BJ (cell line): ENCODE measurements around the gene DOCK6. TPM values are rescaled to one million over a fixed set of nuclear protein-coding genes. Genes with fewer than 3 reads are reported as not detected.
"Not testable (repeated sequence)": the region's sequence is repeated elsewhere in the genome, so short reads cannot be mapped to it uniquely, and the experiment has no call there.

Experiments used
- CTCF ChIA-PET: fragments of 350-600 bp; formaldehyde crosslinking; extraction: SDS; loops from one replicate; lab custom pipeline; 2021; ENCODE audit warnings: antibody characterized with exemption, inconsistent platforms; lab: Yijun Ruan, JAX
- POLR2A ChIA-PET: fragments of 300-600 bp; sonication (Branson Sonifier 250); formaldehyde crosslinking; extraction: SDS; loops from one replicate; lab custom pipeline; 2021; ENCODE audit warnings: antibody characterized with exemption; lab: Charles Lee
- DNase-seq: peaks from one replicate; pipeline ENCODE4 v3.0.0-alpha.2; 2011; ENCODE audit warnings: low read depth
- H3K27me3 ChIP-seq: 2 replicates; pipeline ENCODE4 v1.6.0; 2011; ENCODE audit warnings: low read length; ENCODE audit not compliant: control insufficient read depth, insufficient read depth
- H3K36me3 ChIP-seq: 2 replicates; pipeline ENCODE4 v1.5.1; 2011; ENCODE audit warnings: low read length; ENCODE audit not compliant: control insufficient read depth, insufficient read depth
- H3K4me3 ChIP-seq: 2 replicates; pipeline ENCODE4 v1.5.1; 2011; ENCODE audit warnings: low read depth, mild to moderate bottlenecking, control low read depth, low read length
- CTCF ChIP-seq: IDR thresholded peaks from 2 replicates; pipeline ENCODE4 v1.5.1; 2011; ENCODE audit warnings: low read depth, mild to moderate bottlenecking, control low read depth, inconsistent platforms, low read length, moderate library complexity; ENCODE audit not compliant: insufficient read depth
- polyA plus RNA-seq: library from polyadenylated mRNA; depleted of rRNA; stranded (reverse); fragments of >200 nt; gene quantifications from 2 replicates; pipeline ENCODE4 v1.2.3, GENCODE V29; 2011

Gene DOCK6
- polyA plus RNA-seq, 1 experiment, result 15.2 TPM

DNA sequence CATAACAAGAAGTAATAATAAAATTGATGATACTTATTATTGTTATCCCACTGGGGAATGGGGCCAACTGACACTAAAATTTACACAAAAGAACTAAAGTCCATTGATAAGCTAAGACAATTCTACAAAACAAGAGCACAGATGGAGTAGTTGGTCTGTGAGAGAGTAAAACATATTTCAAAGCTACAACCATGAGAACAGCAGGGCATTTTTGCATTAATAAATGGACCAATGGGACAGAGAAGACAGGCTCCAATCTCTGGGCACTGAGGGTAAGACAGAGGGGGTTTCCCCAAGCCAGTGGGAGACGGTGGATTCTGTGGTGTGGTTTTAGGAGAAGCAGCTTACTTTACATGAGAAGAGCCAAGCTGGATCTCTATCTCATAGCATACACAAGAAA lies 79.3 kb downstream of the DOCK6 start:
- TF ChIP-seq CTCF, result no peak
- Histone ChIP-seq H3K4me3 (no peak overlapping the region), H3K27me3 (no peaks in the 10 kb centered on the region), H3K36me3 (peaks cover 26% of the 10 kb centered on the region)
- no peak for DNase-seq
- POLR2A ChIA-PET, result no interaction called here
- CTCF ChIA-PET, result no interaction called here

- POLR2A ChIA-PET, result no interaction called here
These were observed 80.8 kb downstream of the DOCK6 start for GRCh38 chr19:11181488-11181887.

GRCh38 chr19:11180975-11181374 lies 81.3 kb downstream of the DOCK6 start:
- DNase-seq, H3K27me3 ChIP-seq, H3K4me3 ChIP-seq, POLR2A ChIA-PET: not testable (repeated sequence)
- peaks cover 38% of the 10 kb centered on the region for H3K36me3 ChIP-seq
- CTCF ChIA-PET, result interaction anchor here (1.0 kb wide), 1 partner anchor 42 kb away, joined by 4 read pairs; no protein-coding TSS in a partner anchor

More at GRCh38 chr19:11181488-11181887, 80.8 kb downstream of the DOCK6 start:
- Histone ChIP-seq H3K27me3 (no peaks in the 10 kb centered on the region), H3K4me3 (no peak overlapping the region), H3K36me3 (peaks cover 32% of the 10 kb centered on the region)
- no peak for TF ChIP-seq CTCF
- CTCF ChIA-PET, result no interaction called here
- DNase-seq, result no peak

- ChIA-PET POLR2A (no interaction called here), CTCF (interaction anchor here (1.0 kb wide), 1 partner anchor 41 kb away, joined by 4 read pairs; no protein-coding TSS in a partner anchor)
- no peaks in the 10 kb centered on the region for H3K27me3 ChIP-seq
- no peak for DNase-seq
- peaks cover 39% of the 10 kb centered on the region for H3K36me3 ChIP-seq
- no peak for TF ChIP-seq CTCF
- H3K4me3 ChIP-seq, result no peak overlapping the region
These were observed 82.0 kb downstream of the DOCK6 start for GRCh38 chr19:11180346-11180745.

- POLR2A ChIA-PET, result no interaction called here
- no peak for DNase-seq
- H3K36me3 ChIP-seq, result peaks cover 39% of the 10 kb centered on the region
These were observed 82.5 kb downstream of the DOCK6 start for GRCh38 chr19:11179716-11180297.

DNA sequence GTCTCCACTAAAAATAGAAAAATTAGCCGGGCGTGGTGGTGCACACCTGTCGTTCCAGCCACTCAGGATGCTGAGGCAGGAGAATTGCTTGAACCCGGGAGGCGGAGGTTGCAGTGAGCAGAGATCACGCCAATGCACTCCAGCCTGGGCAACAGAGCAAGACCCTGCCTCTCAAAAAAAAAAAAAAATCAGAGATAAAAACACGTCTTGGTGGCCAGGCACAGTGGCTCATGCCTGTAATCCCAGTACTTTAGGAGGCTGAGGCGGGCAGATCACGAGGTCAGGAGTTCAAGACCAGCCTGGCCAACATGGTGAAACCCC lies 83.2 kb downstream of the DOCK6 start:
- CTCF ChIA-PET, H3K4me3 ChIP-seq, H3K27me3 ChIP-seq, POLR2A ChIA-PET, DNase-seq: not testable (repeated sequence)
- H3K36me3 ChIP-seq, result peaks cover 44% of the 10 kb centered on the region

More at GRCh38 chr19:11179716-11180297, 82.5 kb downstream of the DOCK6 start:
- Histone ChIP-seq H3K27me3 (no peaks in the 10 kb centered on the region), H3K4me3 (no peak overlapping the region)
- no peak for TF ChIP-seq CTCF
- CTCF ChIA-PET, result interaction anchor here (1.0 kb wide), 1 partner anchor 41 kb away, joined by 4 read pairs; no protein-coding TSS in a partner anchor
